ENCODE results near the gene CD160.

CD160 gene

GRCh38 chr1:145690587-145691558 lies 28.4 kb upstream of the CD160 start:
- Histone ChIP-seq H3K27ac (no peak overlapping the region), H3K36me3 (ENCODE audit: insufficient read depth, low read length) (no peaks in the 10 kb centered on the region), H3K9ac (ENCODE audit: insufficient read length) (no peak overlapping the region), H3K9me3 (ENCODE audit: low read depth, low read length) (no peaks in the 10 kb centered on the region), H3K4me3 (no peak overlapping the region)
- DNase-seq (ENCODE audit: low read depth, low spot score), result no peak
- no peak for TF ChIP-seq EZH2 (IDR thresholded peaks at IDR 0.05)
- TF ChIP-seq POLR2AphosphoS5 (IDR thresholded peaks at IDR 0.05; ENCODE audit: borderline replicate concordance, low read depth, low read length), result no peak
- TF ChIP-seq FOXP2 (optimal IDR thresholded peaks at IDR 0.05; ENCODE audit: control extremely low read depth, extremely low read length, insufficient read depth), result no peak

GRCh38 chr1:145692785-145693443 lies 26.4 kb upstream of the CD160 start:
- Histone ChIP-seq H3K9me3 (ENCODE audit: low read depth, low read length) (no peaks in the 10 kb centered on the region), H3K4me3 (no peak overlapping the region), H3K36me3 (ENCODE audit: insufficient read depth, low read length) (no peaks in the 10 kb centered on the region), H3K9ac (ENCODE audit: insufficient read length) (no peak overlapping the region), H3K27ac (no peak overlapping the region)
- DNase-seq (ENCODE audit: low read depth, low spot score), result no peak
- TF ChIP-seq POLR2AphosphoS5 (IDR thresholded peaks at IDR 0.05; ENCODE audit: borderline replicate concordance, low read depth, low read length) (no peak), FOXP2 (optimal IDR thresholded peaks at IDR 0.05; ENCODE audit: control extremely low read depth, extremely low read length, insufficient read depth) (no peak)

GRCh38 chr1:145695821-145696629 lies 23.3 kb upstream of the CD160 start:
- Histone ChIP-seq H3K9me3 (ENCODE audit: low read depth, low read length) (no peaks in the 10 kb centered on the region), H3K4me3 (no peak overlapping the region), H3K27ac (no peak overlapping the region), H3K9ac (ENCODE audit: insufficient read length) (no peak overlapping the region), H3K36me3 (ENCODE audit: insufficient read depth, low read length) (no peaks in the 10 kb centered on the region)
- DNase-seq (ENCODE audit: low read depth, low spot score), result no peak
- TF ChIP-seq EZH2 (IDR thresholded peaks at IDR 0.05), result no peak
- TF ChIP-seq POLR2AphosphoS5 (IDR thresholded peaks at IDR 0.05; ENCODE audit: borderline replicate concordance, low read depth, low read length), result no peak
- no peak for TF ChIP-seq FOXP2 (optimal IDR thresholded peaks at IDR 0.05; ENCODE audit: control extremely low read depth, extremely low read length, insufficient read depth)

- Histone ChIP-seq H3K36me3 (ENCODE audit: insufficient read depth, low read length) (no peaks in the 10 kb centered on the region), H3K27ac (no peak overlapping the region), H3K9me3 (ENCODE audit: low read depth, low read length) (no peaks in the 10 kb centered on the region), H3K9ac (ENCODE audit: insufficient read length) (no peak overlapping the region), H3K4me3 (no peak overlapping the region)
- TF ChIP-seq EZH2 (IDR thresholded peaks at IDR 0.05) (no peak), FOXP2 (optimal IDR thresholded peaks at IDR 0.05; ENCODE audit: control extremely low read depth, extremely low read length, insufficient read depth) (no peak), POLR2AphosphoS5 (IDR thresholded peaks at IDR 0.05; ENCODE audit: borderline replicate concordance, low read depth, low read length) (no peak)
- DNase-seq (ENCODE audit: low read depth, low spot score), result no peak
These were observed 22.7 kb upstream of the CD160 start for GRCh38 chr1:145696630-145696960.

GRCh38 chr1:145701306-145701862 lies 17.9 kb upstream of the CD160 start:
- TF ChIP-seq POLR2AphosphoS5 (IDR thresholded peaks at IDR 0.05; ENCODE audit: borderline replicate concordance, low read depth, low read length), result no peak
- no peak for TF ChIP-seq FOXP2 (optimal IDR thresholded peaks at IDR 0.05; ENCODE audit: control extremely low read depth, extremely low read length, insufficient read depth)
- no peak for TF ChIP-seq EZH2 (IDR thresholded peaks at IDR 0.05)
- Histone ChIP-seq H3K27ac (no peak overlapping the region), H3K9ac (ENCODE audit: insufficient read length) (no peak overlapping the region), H3K4me3 (no peak overlapping the region), H3K36me3 (ENCODE audit: insufficient read depth, low read length) (no peaks in the 10 kb centered on the region), H3K9me3 (ENCODE audit: low read depth, low read length) (no peaks in the 10 kb centered on the region)
- DNase-seq (ENCODE audit: low read depth, low spot score), result no peak

GRCh38 chr1:145702052-145702451 lies 17.2 kb upstream of the CD160 start:
- Histone ChIP-seq H3K9ac (ENCODE audit: insufficient read length) (no peak overlapping the region), H3K4me3 (no peak overlapping the region), H3K9me3 (ENCODE audit: low read depth, low read length) (no peaks in the 10 kb centered on the region), H3K36me3 (ENCODE audit: insufficient read depth, low read length) (no peaks in the 10 kb centered on the region), H3K27ac (no peak overlapping the region)
- no peak for TF ChIP-seq POLR2AphosphoS5 (IDR thresholded peaks at IDR 0.05; ENCODE audit: borderline replicate concordance, low read depth, low read length)
- TF ChIP-seq EZH2 (IDR thresholded peaks at IDR 0.05), result no peak
- TF ChIP-seq FOXP2 (optimal IDR thresholded peaks at IDR 0.05; ENCODE audit: control extremely low read depth, extremely low read length, insufficient read depth), result no peak
- no peak for DNase-seq (ENCODE audit: low read depth, low spot score)

GRCh38 chr1:145702826-145703225 lies 16.5 kb upstream of the CD160 start:
- H3K9me3 ChIP-seq (ENCODE audit: low read depth, low read length), result no peaks in the 10 kb centered on the region
- no peak for DNase-seq (ENCODE audit: low read depth, low spot score)
- H3K36me3 ChIP-seq (ENCODE audit: insufficient read depth, low read length), result no peaks in the 10 kb centered on the region
- no peak overlapping the region for H3K4me3 ChIP-seq
- TF ChIP-seq FOXP2 (optimal IDR thresholded peaks at IDR 0.05; ENCODE audit: control extremely low read depth, extremely low read length, insufficient read depth) (no peak), EZH2 (IDR thresholded peaks at IDR 0.05) (no peak), POLR2AphosphoS5 (IDR thresholded peaks at IDR 0.05; ENCODE audit: borderline replicate concordance, low read depth, low read length) (no peak)
- H3K27ac ChIP-seq, result no peak overlapping the region
- H3K9ac ChIP-seq (ENCODE audit: insufficient read length), result no peak overlapping the region

- DNase-seq (ENCODE audit: low read depth, low spot score), result no peak
- no peak for TF ChIP-seq POLR2AphosphoS5 (IDR thresholded peaks at IDR 0.05; ENCODE audit: borderline replicate concordance, low read depth, low read length)
- TF ChIP-seq FOXP2 (optimal IDR thresholded peaks at IDR 0.05; ENCODE audit: control extremely low read depth, extremely low read length, insufficient read depth), result no peak
- TF ChIP-seq EZH2 (IDR thresholded peaks at IDR 0.05), result no peak
- H3K4me3 ChIP-seq, result no peak overlapping the region
- H3K9ac ChIP-seq (ENCODE audit: insufficient read length), result no peak overlapping the region
- no peaks in the 10 kb centered on the region for H3K36me3 ChIP-seq (ENCODE audit: insufficient read depth, low read length)
- no peak overlapping the region for H3K27ac ChIP-seq
- H3K9me3 ChIP-seq (ENCODE audit: low read depth, low read length), result no peaks in the 10 kb centered on the region
These were observed 13.7 kb upstream of the CD160 start for GRCh38 chr1:145705622-145706021.
